ENCODE measurements around the gene PRR13. TPM values are rescaled to one million over a fixed set of nuclear protein-coding genes. Genes with fewer than 3 reads are reported as not detected.

PRR13 gene
- total and polyA plus RNA-seq, 2 of the 13 experiments (the other 11 are each of a cell fraction or from before 2014, with no cell fraction given) = 65.0 to 102 TPM

- TF ChIP-seq, protein P1, sequence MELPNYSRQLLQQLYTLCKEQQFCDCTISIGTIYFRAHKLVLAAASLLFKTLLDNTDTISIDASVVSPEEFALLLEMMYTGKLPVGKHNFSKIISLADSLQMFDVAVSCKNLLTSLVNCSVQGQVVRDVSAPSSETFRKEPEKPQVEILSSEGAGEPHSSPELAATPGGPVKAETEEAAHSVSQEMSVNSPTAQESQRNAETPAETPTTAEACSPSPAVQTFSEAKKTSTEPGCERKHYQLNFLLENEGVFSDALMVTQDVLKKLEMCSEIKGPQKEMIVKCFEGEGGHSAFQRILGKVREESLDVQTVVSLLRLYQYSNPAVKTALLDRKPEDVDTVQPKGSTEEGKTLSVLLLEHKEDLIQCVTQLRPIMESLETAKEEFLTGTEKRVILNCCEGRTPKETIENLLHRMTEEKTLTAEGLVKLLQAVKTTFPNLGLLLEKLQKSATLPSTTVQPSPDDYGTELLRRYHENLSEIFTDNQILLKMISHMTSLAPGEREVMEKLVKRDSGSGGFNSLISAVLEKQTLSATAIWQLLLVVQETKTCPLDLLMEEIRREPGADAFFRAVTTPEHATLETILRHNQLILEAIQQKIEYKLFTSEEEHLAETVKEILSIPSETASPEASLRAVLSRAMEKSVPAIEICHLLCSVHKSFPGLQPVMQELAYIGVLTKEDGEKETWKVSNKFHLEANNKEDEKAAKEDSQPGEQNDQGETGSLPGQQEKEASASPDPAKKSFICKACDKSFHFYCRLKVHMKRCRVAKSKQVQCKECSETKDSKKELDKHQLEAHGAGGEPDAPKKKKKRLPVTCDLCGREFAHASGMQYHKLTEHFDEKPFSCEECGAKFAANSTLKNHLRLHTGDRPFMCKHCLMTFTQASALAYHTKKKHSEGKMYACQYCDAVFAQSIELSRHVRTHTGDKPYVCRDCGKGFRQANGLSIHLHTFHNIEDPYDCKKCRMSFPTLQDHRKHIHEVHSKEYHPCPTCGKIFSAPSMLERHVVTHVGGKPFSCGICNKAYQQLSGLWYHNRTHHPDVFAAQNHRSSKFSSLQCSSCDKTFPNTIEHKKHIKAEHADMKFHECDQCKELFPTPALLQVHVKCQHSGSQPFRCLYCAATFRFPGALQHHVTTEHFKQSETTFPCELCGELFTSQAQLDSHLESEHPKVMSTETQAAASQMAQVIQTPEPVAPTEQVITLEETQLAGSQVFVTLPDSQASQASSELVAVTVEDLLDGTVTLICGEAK (IDR thresholded peaks at IDR 0.05) = peak; percentile 32; the same call in 1 of the 2 replicates
- TF ChIP-seq, protein P1 (CRISPR knock-in tag; IDR thresholded peaks at IDR 0.05) = no peak
- TF ChIP-seq ZBTB14 (CRISPR knock-in tag; IDR thresholded peaks at IDR 0.05) = no peak
- TF ChIP-seq ZNF784 (CRISPR knock-in tag; IDR thresholded peaks at IDR 0.05; ENCODE audit: borderline replicate concordance) = no peak
- 0 out of 2 replicates have a peak, but pooled peaks have one; percentile 8 for TF ChIP-seq NCOR1 (IDR thresholded peaks at IDR 0.05; ENCODE audit: borderline replicate concordance, low read length)
- TF ChIP-seq THYN1 (CRISPR knock-in tag; IDR thresholded peaks at IDR 0.05; ENCODE audit: borderline replicate concordance, low read depth) = no peak; the same call in 1 of the 2 replicates
- TF ChIP-seq ARHGAP35 (CRISPR knock-in tag; IDR thresholded peaks at IDR 0.05; ENCODE audit: borderline replicate concordance) = no peak
- TF ChIP-seq TARDBP (CRISPR knock-in tag; IDR thresholded peaks at IDR 0.05) = peak; percentile 98
- 0 out of 2 replicates have a peak, but pooled peaks have one; percentile 2 for TF ChIP-seq ZNF770 (CRISPR knock-in tag; IDR thresholded peaks at IDR 0.05)
- peak; percentile 50 for TF ChIP-seq NCOA2 (CRISPR knock-in tag; IDR thresholded peaks at IDR 0.05)
- TF ChIP-seq PTBP1 (IDR thresholded peaks at IDR 0.05; ENCODE audit: low read depth, low read length, poor library complexity, severe bottlenecking) = no peak
- peak; percentile 96 for TF ChIP-seq KDM4B (CRISPR knock-in tag; IDR thresholded peaks at IDR 0.05)
- peak; percentile 18 for TF ChIP-seq RBM39 (IDR thresholded peaks at IDR 0.05; ENCODE audit: low read depth, low read length, poor library complexity, severe bottlenecking)
- no peak for TF ChIP-seq ZBTB7A (CRISPR knock-in tag; IDR thresholded peaks at IDR 0.05)
- TF ChIP-seq ZNF225 (CRISPR knock-in tag; IDR thresholded peaks at IDR 0.05) = no peak
- TF ChIP-seq SP4 (CRISPR knock-in tag; IDR thresholded peaks at IDR 0.05) = peak; percentile 74
These were observed 10.2 kb downstream of the PRR13 start, which contains the start of gene PCBP2 (continued) for GRCh38 chr12:53451661-53452158.

Measured in HepG2 (cell line).